ENCODE results near the gene PACS1.

PACS1 gene

GRCh38 chr11:66157182-66157864 is 87.3 kb downstream of the PACS1 start:
- H3F3A ChIP-seq (ENCODE audit: insufficient read depth, low read length), result no peaks in the 10 kb centered on the region
- H2AFZ ChIP-seq (ENCODE audit: low read length), result no peak overlapping the region
- TF ChIP-seq CTCF (IDR thresholded peaks at IDR 0.05; ENCODE audit: low read length) (no peak), EZH2 (IDR thresholded peaks at IDR 0.05; ENCODE audit: borderline replicate concordance, low read length) (no peak)
- no peak overlapping the region for H3K4me3 ChIP-seq (ENCODE audit: low read depth, low read length, poor library complexity, severe bottlenecking)
- no peaks in the 10 kb centered on the region for H3K9me3 ChIP-seq (ENCODE audit: low read length)
- no peaks in the 10 kb centered on the region for H3K36me3 ChIP-seq (ENCODE audit: insufficient read depth, low read length)
- no peaks in the 10 kb centered on the region; the same call in 1 of the 2 replicates for H3K79me2 ChIP-seq (ENCODE audit: insufficient read depth, low read length)
- no peak overlapping the region for H3K4me2 ChIP-seq (ENCODE audit: low read length)
- H3K4me1 ChIP-seq (ENCODE audit: insufficient read depth, low read length, severe bottlenecking), result peaks cover 25% of the 10 kb centered on the region
- no peak overlapping the region for H3K9ac ChIP-seq (ENCODE audit: low read length)
- no peaks in the 10 kb centered on the region for H3K27me3 ChIP-seq (ENCODE audit: insufficient read depth, low read length)
- no peak overlapping the region for H3K27ac ChIP-seq (ENCODE audit: low read depth, low read length, poor library complexity, severe bottlenecking)
- H3K9me2 ChIP-seq (ENCODE audit: low read depth, low read length), result no peaks in the 10 kb centered on the region
- no peaks in the 10 kb centered on the region for H4K20me1 ChIP-seq (ENCODE audit: insufficient read depth, low read length)

GRCh38 chr11:66158156-66158555 is 88.1 kb downstream of the PACS1 start:
- Histone ChIP-seq H3K27ac (ENCODE audit: low read depth, low read length, poor library complexity, severe bottlenecking) (no peak overlapping the region), H3K27me3 (ENCODE audit: insufficient read depth, low read length) (no peaks in the 10 kb centered on the region), H3K79me2 (ENCODE audit: insufficient read depth, low read length) (no peaks in the 10 kb centered on the region; the same call in 1 of the 2 replicates), H3K9me3 (ENCODE audit: low read length) (no peaks in the 10 kb centered on the region), H3K4me2 (ENCODE audit: low read length) (no peak overlapping the region), H3K36me3 (ENCODE audit: insufficient read depth, low read length) (no peaks in the 10 kb centered on the region), H3K4me3 (ENCODE audit: low read depth, low read length, poor library complexity, severe bottlenecking) (no peak overlapping the region), H3K9me2 (ENCODE audit: low read depth, low read length) (no peaks in the 10 kb centered on the region), H3K4me1 (ENCODE audit: insufficient read depth, low read length, severe bottlenecking) (peaks cover 25% of the 10 kb centered on the region), H4K20me1 (ENCODE audit: insufficient read depth, low read length) (no peaks in the 10 kb centered on the region), H3K9ac (ENCODE audit: low read length) (no peak overlapping the region), H2AFZ (ENCODE audit: low read length) (no peak overlapping the region), H3F3A (ENCODE audit: insufficient read depth, low read length) (no peaks in the 10 kb centered on the region)
- TF ChIP-seq CTCF (IDR thresholded peaks at IDR 0.05; ENCODE audit: low read length) (no peak), EZH2 (IDR thresholded peaks at IDR 0.05; ENCODE audit: borderline replicate concordance, low read length) (no peak)

GRCh38 chr11:66159324-66159984 is 89.4 kb downstream of the PACS1 start:
- no peak overlapping the region for H3K4me2 ChIP-seq (ENCODE audit: low read length)
- H3K4me1 ChIP-seq (ENCODE audit: insufficient read depth, low read length, severe bottlenecking), result peaks cover 25% of the 10 kb centered on the region
- H3K36me3 ChIP-seq (ENCODE audit: insufficient read depth, low read length), result no peaks in the 10 kb centered on the region
- H3K9me2 ChIP-seq (ENCODE audit: low read depth, low read length), result no peaks in the 10 kb centered on the region
- H3K9me3 ChIP-seq (ENCODE audit: low read length), result no peaks in the 10 kb centered on the region
- no peaks in the 10 kb centered on the region for H3K27me3 ChIP-seq (ENCODE audit: insufficient read depth, low read length)
- no peaks in the 10 kb centered on the region for H4K20me1 ChIP-seq (ENCODE audit: insufficient read depth, low read length)
- no peak overlapping the region for H3K9ac ChIP-seq (ENCODE audit: low read length)
- H3F3A ChIP-seq (ENCODE audit: insufficient read depth, low read length), result no peaks in the 10 kb centered on the region
- H3K4me3 ChIP-seq (ENCODE audit: low read depth, low read length, poor library complexity, severe bottlenecking), result no peak overlapping the region
- H3K27ac ChIP-seq (ENCODE audit: low read depth, low read length, poor library complexity, severe bottlenecking), result peak overlapping the region; percentile 43
- TF ChIP-seq CTCF (IDR thresholded peaks at IDR 0.05; ENCODE audit: low read length), result no peak
- no peak for TF ChIP-seq EZH2 (IDR thresholded peaks at IDR 0.05; ENCODE audit: borderline replicate concordance, low read length)
- H3K79me2 ChIP-seq (ENCODE audit: insufficient read depth, low read length), result no peaks in the 10 kb centered on the region; the same call in 1 of the 2 replicates
- no peak overlapping the region for H2AFZ ChIP-seq (ENCODE audit: low read length)

Data from OCI-LY1 (cell line).